Left ventricle myocardium inferior (tissue), 1 donor: ENCODE data around the gene TRIM15. TPM values are rescaled to one million over a fixed set of nuclear protein-coding genes. Genes with fewer than 3 reads are reported as not detected.

ENCODE experiments used
- DNase-seq: peaks from one replicate; pipeline ENCODE4 v3.0.0-alpha.2; 2020
- H3K27ac ChIP-seq: fragments of 200-600 bp; replicated peaks from 2 replicates; pipeline ENCODE4 v1.8.0; 2021
- H3K27me3 ChIP-seq: fragments of 200-600 bp; 2 replicates; pipeline ENCODE4 v1.8.0; 2021; ENCODE audit warnings: low read depth
- H3K36me3 ChIP-seq: fragments of 200-600 bp; 2 replicates; pipeline ENCODE4 v1.8.0; 2021
- H3K4me1 ChIP-seq: fragments of 200-600 bp; 2 replicates; pipeline ENCODE4 v1.8.0; 2021
- H3K4me3 ChIP-seq: fragments of 200-600 bp; 2 replicates; pipeline ENCODE4 v1.8.0; 2021; ENCODE audit warnings: mild to moderate bottlenecking, moderate library complexity
- H3K9me3 ChIP-seq: fragments of 200-600 bp; replicated peaks from 2 replicates; pipeline ENCODE4 v1.8.0; 2021
- intact Hi-C: fragments of 100-400 bp; cut with micrococcal nuclease; formaldehyde crosslinking; loops from one replicate; pipeline ENCODE4 v1.11.0; 2022
- total RNA-seq: library from RNA; stranded (reverse); fragmentation: NEBNext Ultra II Directional; extraction: Animal tissue kit (Norgen Biotek cat#: 25700); gene quantifications from one replicate; pipeline ENCODE4 v1.2.1, GENCODE V29; 2021
- TF ChIP-seq, protein P1 (sequence below): fragments of 200-600 bp; IDR thresholded peaks from 2 replicates; pipeline ENCODE4 v1.8.0; 2021; ENCODE audit warnings: antibody characterized with exemption, mild to moderate bottlenecking, borderline replicate concordance
- donor health status: DM: no; HTN: yes; CAD: no; lungs with severe emphysema.

Gene TRIM15
- total RNA-seq, 1 donor from 2014 or later, result not detected

DNA sequence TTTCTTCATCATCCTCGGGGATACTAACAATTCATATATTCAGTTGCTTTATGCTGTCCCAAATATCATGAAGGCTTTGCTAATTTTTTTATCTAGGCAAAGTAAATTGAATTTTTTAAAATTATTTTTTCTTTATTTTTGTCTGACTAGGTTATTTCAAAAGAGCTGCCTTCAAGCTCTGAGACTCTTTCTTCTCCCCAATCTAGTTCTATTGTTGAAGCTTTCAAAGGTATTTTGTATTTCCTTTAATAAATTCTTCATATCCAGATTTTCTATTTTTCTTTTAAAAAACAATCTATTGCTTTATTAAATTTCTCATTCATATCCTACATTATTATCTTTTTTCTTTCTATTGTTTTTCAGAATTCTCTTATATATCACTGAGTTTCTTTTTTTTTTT, 16.8 kb downstream of the TRIM15 start:
- Histone ChIP-seq H3K4me1 (no peaks in the 10 kb centered on the region), H3K36me3 (peaks cover 6% of the 10 kb centered on the region), H3K9me3 (peaks cover 10% of the 10 kb centered on the region), H3K4me3 (no peak overlapping the region), H3K27ac (no peak overlapping the region), H3K27me3 (peaks cover 35% of the 10 kb centered on the region)
- no peak for DNase-seq
- TF ChIP-seq, protein P1, sequence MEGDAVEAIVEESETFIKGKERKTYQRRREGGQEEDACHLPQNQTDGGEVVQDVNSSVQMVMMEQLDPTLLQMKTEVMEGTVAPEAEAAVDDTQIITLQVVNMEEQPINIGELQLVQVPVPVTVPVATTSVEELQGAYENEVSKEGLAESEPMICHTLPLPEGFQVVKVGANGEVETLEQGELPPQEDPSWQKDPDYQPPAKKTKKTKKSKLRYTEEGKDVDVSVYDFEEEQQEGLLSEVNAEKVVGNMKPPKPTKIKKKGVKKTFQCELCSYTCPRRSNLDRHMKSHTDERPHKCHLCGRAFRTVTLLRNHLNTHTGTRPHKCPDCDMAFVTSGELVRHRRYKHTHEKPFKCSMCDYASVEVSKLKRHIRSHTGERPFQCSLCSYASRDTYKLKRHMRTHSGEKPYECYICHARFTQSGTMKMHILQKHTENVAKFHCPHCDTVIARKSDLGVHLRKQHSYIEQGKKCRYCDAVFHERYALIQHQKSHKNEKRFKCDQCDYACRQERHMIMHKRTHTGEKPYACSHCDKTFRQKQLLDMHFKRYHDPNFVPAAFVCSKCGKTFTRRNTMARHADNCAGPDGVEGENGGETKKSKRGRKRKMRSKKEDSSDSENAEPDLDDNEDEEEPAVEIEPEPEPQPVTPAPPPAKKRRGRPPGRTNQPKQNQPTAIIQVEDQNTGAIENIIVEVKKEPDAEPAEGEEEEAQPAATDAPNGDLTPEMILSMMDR, result no peak
- intact Hi-C loops, result no loop called here

DNA sequence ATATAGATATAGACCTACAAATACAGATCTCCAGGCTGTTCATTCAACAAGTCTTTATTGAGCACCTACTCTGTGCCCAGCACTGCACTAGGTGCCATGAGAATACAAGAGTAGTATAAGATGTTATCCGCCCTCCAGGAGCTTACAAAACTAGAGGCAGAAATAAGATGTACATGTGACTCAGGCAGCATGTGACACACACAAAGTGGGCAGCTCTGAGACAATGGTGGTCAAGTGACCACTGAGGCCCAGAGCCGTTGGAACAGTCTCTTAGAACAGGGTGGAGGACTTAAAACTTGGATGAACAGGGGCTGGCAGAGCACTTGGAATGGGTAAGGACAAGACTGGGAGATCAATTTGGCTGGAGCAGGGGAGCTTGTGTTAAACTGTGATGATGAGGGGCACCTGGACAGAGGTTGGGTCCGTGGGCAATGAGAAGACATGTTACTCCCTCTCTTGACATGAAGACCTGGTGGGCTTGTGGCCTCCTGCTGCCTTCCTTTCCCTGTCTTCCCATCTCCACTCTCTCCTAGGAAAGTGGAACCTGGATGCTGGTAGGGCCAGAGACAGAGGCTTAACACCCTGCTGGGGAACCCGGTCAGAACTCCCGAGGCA, 21.2 kb downstream of the TRIM15 start:
- TF ChIP-seq, protein P1, result no peak
- DNase-seq, result no peak
- Histone ChIP-seq H3K27me3 (no peaks in the 10 kb centered on the region), H3K9me3 (peaks cover 8% of the 10 kb centered on the region), H3K36me3 (peaks cover 43% of the 10 kb centered on the region), H3K4me1 (no peaks in the 10 kb centered on the region), H3K27ac (no peak overlapping the region), H3K4me3 (no peak overlapping the region)
- intact Hi-C loops, result no loop called here

DNA sequence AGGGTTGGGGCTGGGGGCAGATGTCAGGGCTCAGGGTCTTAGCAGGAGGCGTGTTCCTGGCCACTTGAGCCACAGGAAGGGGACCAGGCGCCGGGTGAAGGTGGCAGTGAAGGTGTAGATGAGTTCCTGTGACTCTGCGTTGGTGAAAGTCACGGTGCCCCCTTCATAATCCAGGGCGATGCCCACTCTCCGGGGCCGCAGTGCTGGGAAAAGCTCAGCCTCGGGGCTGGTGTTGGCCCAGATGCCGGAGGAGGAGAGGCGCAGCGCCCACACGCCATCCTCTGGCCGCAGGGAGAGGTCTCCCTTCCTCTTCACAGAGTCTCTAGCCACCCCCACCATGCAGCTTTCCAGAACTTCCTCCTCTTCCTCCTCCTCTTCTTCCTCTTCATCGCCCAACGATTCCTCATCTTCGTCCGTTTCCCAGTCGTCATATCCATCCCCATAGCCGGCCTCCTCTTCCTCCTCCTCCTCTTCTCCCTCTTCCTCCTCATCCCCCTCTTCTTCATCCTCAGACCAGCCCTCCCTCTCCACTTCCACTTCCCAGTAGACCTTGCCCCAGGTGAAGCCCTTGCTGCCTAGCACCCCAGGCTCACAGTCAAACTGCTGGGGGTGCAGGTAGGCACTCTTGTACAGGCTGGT, 22.6 kb downstream of the TRIM15 start:
- no peaks in the 10 kb centered on the region for H3K4me1 ChIP-seq
- TF ChIP-seq, protein P1, result no peak
- no peak for DNase-seq
- no peak overlapping the region for H3K27ac ChIP-seq
- H3K27me3 ChIP-seq, result no peaks in the 10 kb centered on the region
- no peak overlapping the region for H3K4me3 ChIP-seq
- peaks cover 57% of the 10 kb centered on the region for H3K36me3 ChIP-seq
- intact Hi-C loops, result no loop called here
- H3K9me3 ChIP-seq, result no peaks in the 10 kb centered on the region

DNA sequence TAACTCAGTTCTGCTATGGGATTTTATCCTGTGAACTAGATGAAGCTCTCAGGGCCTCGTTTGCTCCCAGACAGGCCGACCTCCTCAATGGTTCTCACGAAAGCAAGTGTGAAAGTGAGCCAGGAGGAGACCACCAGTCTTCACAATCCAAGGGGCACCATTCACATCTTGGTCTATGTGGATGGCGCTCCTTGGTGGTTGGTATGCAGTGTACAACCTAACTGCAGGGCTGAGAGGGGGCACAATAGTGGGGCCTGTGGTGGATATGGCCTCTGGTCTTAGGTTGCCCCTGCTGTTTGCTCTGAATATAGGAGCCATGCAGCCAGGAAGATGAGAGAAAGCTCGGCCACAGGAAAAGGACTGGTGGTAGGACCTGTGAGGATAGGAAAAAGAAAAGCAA, 25.2 kb downstream of the TRIM15 start:
- no peaks in the 10 kb centered on the region for H3K4me1 ChIP-seq
- peaks cover 73% of the 10 kb centered on the region for H3K36me3 ChIP-seq
- H3K27me3 ChIP-seq, result no peaks in the 10 kb centered on the region
- no peak overlapping the region for H3K27ac ChIP-seq
- H3K4me3 ChIP-seq, result no peak overlapping the region
- no peaks in the 10 kb centered on the region for H3K9me3 ChIP-seq
- intact Hi-C loops, result no loop called here
- no peak for DNase-seq
- TF ChIP-seq, protein P1, result no peak

DNA sequence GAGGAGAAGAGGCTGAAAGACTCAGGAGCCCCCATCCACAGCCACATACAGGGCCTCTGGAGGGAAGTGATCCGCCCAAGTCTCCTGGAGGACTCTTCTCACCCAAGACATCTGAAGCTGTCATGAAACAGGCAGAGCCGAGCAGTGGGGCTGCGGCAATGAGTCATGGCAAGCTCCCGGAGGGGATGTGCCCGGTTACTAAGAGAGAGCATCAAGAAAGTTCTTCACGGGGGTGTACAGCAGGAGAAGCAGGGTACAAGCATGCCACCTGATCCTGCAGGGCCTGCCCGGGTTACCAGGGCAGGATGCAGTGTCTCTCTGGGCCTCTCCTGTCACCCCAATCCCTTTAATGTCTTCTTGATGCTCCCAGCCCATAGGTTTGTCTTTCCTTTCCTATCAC, 28.7 kb downstream of the TRIM15 start:
- intact Hi-C loops, result no loop called here
- no peak for DNase-seq
- peaks cover 84% of the 10 kb centered on the region for H3K36me3 ChIP-seq

More for the DNA sequence above, 28.7 kb downstream of the TRIM15 start:
- Histone ChIP-seq H3K27me3 (no peaks in the 10 kb centered on the region), H3K4me3 (no peak overlapping the region), H3K4me1 (no peaks in the 10 kb centered on the region), H3K9me3 (no peaks in the 10 kb centered on the region), H3K27ac (no peak overlapping the region)
- TF ChIP-seq, protein P1, result no peak
